GM23338 (cell line): ENCODE results near the gene ATXN7.

Experiments
- CREB1 ChIP-seq: fragments of 250-450 bp; sonication (Bioruptor Pico); IDR thresholded peaks from 2 replicates; pipeline ENCODE4 v1.5.0; 2020; ENCODE audit warnings: low read depth, mild to moderate bottlenecking, moderate library complexity
- CTCF ChIP-seq, 2 experiments: fragments of 200-600 bp in 1 of 2; sonication (generic) in 1 of 2; conservative IDR thresholded peaks; 2 replicates each; pipeline versions ENCODE4 v1.5.1 to v1.6.1; 2016 to 2017; ENCODE audit warnings: antibody characterized with exemption in 2 of 2, low read depth in 2 of 2, mild to moderate bottlenecking in 2 of 2, moderate library complexity in 1 of 2
- EZH2 ChIP-seq: fragments of 200-600 bp; sonication (generic); IDR thresholded peaks from one replicate; pipeline ENCODE4 v1.8.0; 2017; ENCODE audit warnings: antibody characterized with exemption, mild to moderate bottlenecking, low read depth; ENCODE audit not compliant: unreplicated experiment
- JUNB ChIP-seq: IDR thresholded peaks from one replicate; pipeline ENCODE4 v1.6.1; 2016; ENCODE audit warnings: antibody characterized with exemption; ENCODE audit not compliant: unreplicated experiment
- POLR2AphosphoS5 ChIP-seq: IDR thresholded peaks from 2 replicates; pipeline ENCODE4 v1.6.1; 2016; ENCODE audit warnings: antibody characterized with exemption, low read depth
- REST ChIP-seq: IDR thresholded peaks from one replicate; pipeline ENCODE4 v1.6.1; 2018; ENCODE audit warnings: antibody characterized with exemption; ENCODE audit not compliant: unreplicated experiment
- STAT1 ChIP-seq: IDR thresholded peaks from one replicate; pipeline ENCODE4 v1.6.1; 2016; ENCODE audit warnings: antibody characterized with exemption; ENCODE audit not compliant: unreplicated experiment
- ZNF114 ChIP-seq: fragments of 250-450 bp; sonication (Bioruptor Pico); IDR thresholded peaks from 2 replicates; pipeline ENCODE4 v1.5.0; 2020; ENCODE audit warnings: mild to moderate bottlenecking, moderate library complexity

- no peak for TF ChIP-seq CTCF (conservative IDR thresholded peaks at IDR 0.05; ENCODE audit: low read depth in 2 of 2)
- no peak for TF ChIP-seq POLR2AphosphoS5
- no peak for TF ChIP-seq CREB1
- TF ChIP-seq EZH2: no peak
- no peak for TF ChIP-seq REST
- no peak for TF ChIP-seq ZNF114 (CRISPR knock-in tag)
- no peak for TF ChIP-seq STAT1
- no peak for TF ChIP-seq JUNB
Measured at GRCh38 chr3:63857311-63857710, 6.4 kb upstream of the ATXN7 start.
